Keratinocyte (primary cell): ENCODE results near the gene TMEM144. TPM values are rescaled to one million over a fixed set of nuclear protein-coding genes. Genes with fewer than 3 reads are reported as not detected.

ENCODE experiments used
- DNase-seq: peaks from one replicate; pipeline ENCODE4 v3.0.0-alpha.2; 2011; ENCODE audit warnings: low read depth, missing footprints, low spot score
- FAIRE-seq: peaks from 2 replicates; lab custom pipeline; 2011; peaks lifted over from hg19 to GRCh38; lab: Jason Lieb, UNC
- H2AFZ ChIP-seq: 2 replicates; pipeline ENCODE4 v1.6.0; 2012; ENCODE audit warnings: low read length, control low read depth, inconsistent platforms; ENCODE audit not compliant: control insufficient read depth
- H3K27ac ChIP-seq: 2 replicates; pipeline ENCODE4 v1.5.1; 2011; ENCODE audit warnings: low read length; ENCODE audit not compliant: control insufficient read depth, insufficient read depth
- H3K27me3 ChIP-seq: 3 replicates; pipeline ENCODE4 v1.6.0; 2011; ENCODE audit warnings: low read length; ENCODE audit not compliant: control insufficient read depth, insufficient read depth; ENCODE audit errors: extremely low read depth
- H3K36me3 ChIP-seq, 2 experiments: 2 replicates in 1 of 2; 3 replicates in 1 of 2; pipeline ENCODE4 v1.5.1; 2011; ENCODE audit warnings: low read length in 2 of 2, mild to moderate bottlenecking in 1 of 2; ENCODE audit not compliant: control insufficient read depth in 2 of 2, insufficient read depth in 2 of 2; ENCODE audit errors: extremely low read depth in 1 of 2
- H3K4me1 ChIP-seq: 3 replicates; pipeline ENCODE4 v1.5.1; 2011; ENCODE audit warnings: low read length; ENCODE audit not compliant: control insufficient read depth, insufficient read depth; ENCODE audit errors: extremely low read depth
- H3K4me2 ChIP-seq: 3 replicates; pipeline ENCODE4 v1.6.0; 2011; ENCODE audit warnings: low read depth, low read length; ENCODE audit not compliant: control insufficient read depth, insufficient read depth; ENCODE audit errors: extremely low read depth
- H3K4me3 ChIP-seq, 3 experiments: fragments of 200-600 bp in 1 of 3; sonication (generic) in 1 of 3; 2 replicates in 2 of 3; 3 replicates in 1 of 3; pipeline ENCODE4 v1.5.1; 2011 to 2016; ENCODE audit warnings: low read length in 3 of 3, mild to moderate bottlenecking in 3 of 3, control low read depth in 2 of 3, inconsistent platforms in 1 of 3, low read depth in 1 of 3, mixed read lengths in 1 of 3, mixed run types in 1 of 3, moderate library complexity in 1 of 3; ENCODE audit not compliant: control insufficient read depth in 2 of 3, insufficient read depth in 2 of 3; ENCODE audit errors: extremely low read depth in 1 of 3
- H3K79me2 ChIP-seq: 2 replicates; pipeline ENCODE4 v1.6.0; 2012; ENCODE audit warnings: low read length; ENCODE audit not compliant: control insufficient read depth, insufficient read depth
- H3K9ac ChIP-seq: 3 replicates; pipeline ENCODE4 v1.6.0; 2011; ENCODE audit warnings: low read length; ENCODE audit not compliant: control insufficient read depth, insufficient read depth; ENCODE audit errors: extremely low read depth
- H3K9me1 ChIP-seq: 3 replicates; pipeline ENCODE4 v1.6.0; 2011; ENCODE audit warnings: low read length; ENCODE audit not compliant: control insufficient read depth, insufficient read depth; ENCODE audit errors: extremely low read depth
- H3K9me3 ChIP-seq: 2 replicates; pipeline ENCODE4 v1.5.1; 2012; ENCODE audit warnings: low read depth, low read length; ENCODE audit not compliant: control insufficient read depth
- H4K20me1 ChIP-seq: 3 replicates; pipeline ENCODE4 v1.6.0; 2011; ENCODE audit warnings: low read length; ENCODE audit not compliant: control insufficient read depth, insufficient read depth; ENCODE audit errors: extremely low read depth
- CTCF ChIP-seq, 3 experiments: IDR thresholded peaks in 1 of 3; conservative IDR thresholded peaks in 1 of 3; optimal IDR thresholded peaks in 1 of 3; 2 replicates in 2 of 3; 3 replicates in 1 of 3; pipeline versions ENCODE3 to v1.5.1; 2011; ENCODE audit warnings: low read length in 3 of 3, mild to moderate bottlenecking in 3 of 3, moderate library complexity in 2 of 3, control low read depth in 1 of 3, inconsistent platforms in 1 of 3; ENCODE audit not compliant: insufficient read depth in 2 of 3; ENCODE audit errors: extremely low read depth in 1 of 3
- EZH2 ChIP-seq: IDR thresholded peaks from one replicate; pipeline ENCODE4 v1.6.1; 2012; ENCODE audit warnings: inconsistent platforms, mild to moderate bottlenecking, low read length, moderate library complexity
- dilution Hi-C: fragments of 300-500 bp; cut with MboI; formaldehyde crosslinking; loops from one replicate; pipeline ENCODE4 v1.7.0; 2020; ENCODE audit warnings: low sequenced_read_pairs; ENCODE audit not compliant: extremely low pct_ligation_motif_present
- polyA plus RNA-seq, 5 experiments: library from polyadenylated mRNA; depleted of rRNA in 3 of 5; stranded (reverse) in 3 of 5; stranded (forward) in 1 of 5; unstranded in 1 of 5; fragments of >200 nt; gene quantifications; 1 replicate in 1 of 5; 2 replicates in 3 of 5; 3 replicates in 1 of 5; pipeline versions ENCODE4 v1.2.1 to v1.2.3, GENCODE V29; 2011 to 2012; ENCODE audit warnings: missing spikeins in 2 of 5, low read depth in 1 of 5, low replicate concordance in 1 of 5

Gene TMEM144
- polyA plus RNA-seq, 1 donor (not counting 4 experiments of a cell fraction or from before 2014, with no cell fraction given) = 3.3 TPM

GRCh38 chr4:158202481-158202880 is 7.8 kb upstream of the TMEM144 start:
- Histone ChIP-seq H3K9me3 (no peaks in the 10 kb centered on the region), H3K27me3 (no peaks in the 10 kb centered on the region), H3K4me1 (no peaks in the 10 kb centered on the region), H3K4me2 (no peak overlapping the region), H3K9me1 (no peaks in the 10 kb centered on the region), H3K79me2 (no peaks in the 10 kb centered on the region), H2AFZ (no peak overlapping the region), H3K36me3 (no peaks in the 10 kb centered on the region), H4K20me1 (no peaks in the 10 kb centered on the region), H3K27ac (no peak overlapping the region), H3K4me3 (no peak overlapping the region), H3K9ac (no peak overlapping the region)
- DNase-seq (no peak), FAIRE-seq (no peak)
- dilution Hi-C loops = no loop called here
- no peak for TF ChIP-seq EZH2
- TF ChIP-seq CTCF (optimal IDR thresholded peaks at IDR 0.05 in 1 of 3, IDR thresholded peaks at IDR 0.05 in 1 of 3, conservative IDR thresholded peaks at IDR 0.05 in 1 of 3; ENCODE audit: extremely low read depth in 1 of 3, insufficient read depth in 2 of 3, low read length in 3 of 3) = no peak

GRCh38 chr4:158203436-158203835 is 6.8 kb upstream of the TMEM144 start:
- no peaks in the 10 kb centered on the region for H3K79me2 ChIP-seq
- no peaks in the 10 kb centered on the region for H3K9me3 ChIP-seq
- H2AFZ ChIP-seq = no peak overlapping the region
- FAIRE-seq = no peak
- H3K4me3 ChIP-seq = no peak overlapping the region
- H3K9ac ChIP-seq = no peak overlapping the region
- TF ChIP-seq EZH2 (no peak), CTCF (optimal IDR thresholded peaks at IDR 0.05 in 1 of 3, IDR thresholded peaks at IDR 0.05 in 1 of 3, conservative IDR thresholded peaks at IDR 0.05 in 1 of 3; ENCODE audit: extremely low read depth in 1 of 3, insufficient read depth in 2 of 3, low read length in 3 of 3) (no peak)
- no peak for DNase-seq
- H3K27ac ChIP-seq = no peak overlapping the region
- no peaks in the 10 kb centered on the region for H3K9me1 ChIP-seq
- H4K20me1 ChIP-seq = no peaks in the 10 kb centered on the region
- no peaks in the 10 kb centered on the region for H3K27me3 ChIP-seq
- dilution Hi-C loops = no loop called here
- no peaks in the 10 kb centered on the region for H3K4me1 ChIP-seq
- no peak overlapping the region for H3K4me2 ChIP-seq
- H3K36me3 ChIP-seq = no peaks in the 10 kb centered on the region
